B cell (primary cell): ENCODE results near the gene FHIP1B. TPM values are rescaled to one million over a fixed set of nuclear protein-coding genes. Genes with fewer than 3 reads are reported as not detected.

Experiments used
- ATAC-seq: fragments of 200-7000 bp; cut with Tn5 transposase; one replicate; pipeline ENCODE4 v1.10.0; 2021; ENCODE audit warnings: low read depth, mild to moderate bottlenecking, moderate number of reproducible peaks, moderate library complexity
- CTCF ChIA-PET: fragments of 350-600 bp; sonication (Branson Sonifier 250); formaldehyde crosslinking; loops from one replicate; lab custom pipeline; 2021; ENCODE audit warnings: antibody characterized with exemption, inconsistent platforms; lab: Charles Lee
- POLR2A ChIA-PET: fragments of 350-600 bp; sonication (Branson Sonifier 250); formaldehyde crosslinking; loops from one replicate; lab custom pipeline; 2021; ENCODE audit warnings: antibody characterized with exemption; lab: Charles Lee
- DNase-seq: peaks from one replicate; pipeline ENCODE4 v3.0.0; 2013
- H2AFZ ChIP-seq: 2 replicates; pipeline ENCODE4 v1.6.1; 2012; ENCODE audit warnings: mild to moderate bottlenecking, low read depth, low read length; ENCODE audit not compliant: insufficient read depth, poor library complexity, severe bottlenecking
- H3K27ac ChIP-seq, 2 donors: 1 replicate in 1 of 2; 2 replicates in 1 of 2; pipeline ENCODE4 v1.5.1; 2012 to 2013; ENCODE audit warnings: low read length in 2 of 2, mild to moderate bottlenecking in 2 of 2, moderate library complexity in 1 of 2
- H3K27me3 ChIP-seq, 4 experiments: fragments of 200-600 bp in 1 of 4; sonication (generic) in 1 of 4; replicated peaks in 1 of 4; 1 replicate in 2 of 4; 2 replicates in 2 of 4; pipeline versions ENCODE4 v1.6.1 to v1.7.0; 2013 to 2016; ENCODE audit warnings: low read length in 3 of 4, mild to moderate bottlenecking in 2 of 4, mixed read lengths in 1 of 4, moderate library complexity in 1 of 4; ENCODE audit not compliant: insufficient read depth in 4 of 4, control insufficient read depth in 3 of 4; ENCODE audit errors: control extremely low read depth in 1 of 4
- H3K36me3 ChIP-seq, 2 experiments: replicated peaks in 1 of 2; 1 replicate in 1 of 2; 2 replicates in 1 of 2; pipeline versions ENCODE4 v1.6.1 to v1.7.1; 2013; ENCODE audit warnings: low read length in 1 of 2; ENCODE audit not compliant: insufficient read depth in 2 of 2, control insufficient read depth in 1 of 2; ENCODE audit errors: control extremely low read depth in 1 of 2, extremely low read depth in 1 of 2
- H3K4me1 ChIP-seq, 2 donors: fragments of 200-600 bp in 1 of 2; sonication (generic) in 1 of 2; 1 replicate in 1 of 2; 2 replicates in 1 of 2; pipeline versions ENCODE4 v1.5.1 to v1.6.1; 2013 to 2017; ENCODE audit warnings: low read length in 2 of 2; ENCODE audit not compliant: control insufficient read depth in 2 of 2, insufficient read depth in 2 of 2
- H3K4me2 ChIP-seq: replicated peaks from 2 replicates; pipeline ENCODE3; 2012; ENCODE audit warnings: mild to moderate bottlenecking, low read depth, low read length; ENCODE audit not compliant: poor library complexity, severe bottlenecking
- H3K4me3 ChIP-seq, 5 experiments: fragments of 200-600 bp in 1 of 5; sonication (generic) in 1 of 5; 1 replicate in 3 of 5; 2 replicates in 2 of 5; pipeline versions ENCODE4 v1.5.1 to v1.7.0; 2011 to 2016; ENCODE audit warnings: low read length in 4 of 5, mild to moderate bottlenecking in 4 of 5, low read depth in 2 of 5, control low read depth in 1 of 5, moderate library complexity in 1 of 5; ENCODE audit not compliant: insufficient read depth in 1 of 5; ENCODE audit errors: control extremely low read depth in 1 of 5, extremely low read depth in 1 of 5
- H3K79me2 ChIP-seq: fragments of 200-600 bp; sonication (generic); one replicate; pipeline ENCODE4 v1.6.0; 2016; ENCODE audit warnings: low read length; ENCODE audit not compliant: control insufficient read depth, insufficient read depth
- H3K9ac ChIP-seq: fragments of 200-600 bp; sonication (generic); 2 replicates; pipeline ENCODE4 v1.6.1; 2017; ENCODE audit warnings: mild to moderate bottlenecking, low read length, moderate library complexity
- H3K9me3 ChIP-seq, 3 donors: one replicate each; pipeline versions ENCODE4 v1.6.1 to v1.7.1; 2013; ENCODE audit warnings: low read length in 2 of 3; ENCODE audit not compliant: control insufficient read depth in 2 of 3, insufficient read depth in 1 of 3; ENCODE audit errors: control extremely low read depth in 1 of 3
- H4K20me1 ChIP-seq: 2 replicates; pipeline ENCODE4 v1.6.0; 2012; ENCODE audit warnings: mild to moderate bottlenecking, low read length; ENCODE audit not compliant: insufficient read depth, control insufficient read depth, poor library complexity, severe bottlenecking
- H3K27ac Mint-ChIP-seq: one replicate; pipeline ENCODE4 v1.8.0; 2021; ENCODE audit warnings: mixed read lengths
- H3K27me3 Mint-ChIP-seq: one replicate; pipeline ENCODE4 v1.8.0; 2021; ENCODE audit warnings: mixed read lengths
- H3K4me1 Mint-ChIP-seq: one replicate; pipeline ENCODE4 v1.8.0; 2021; ENCODE audit warnings: mixed read lengths
- H3K4me3 Mint-ChIP-seq: one replicate; pipeline ENCODE4 v1.8.0; 2021; ENCODE audit warnings: mixed read lengths
- H3K9me3 Mint-ChIP-seq: one replicate; pipeline ENCODE4 v1.8.0; 2022; ENCODE audit warnings: mixed read lengths; ENCODE audit not compliant: insufficient read depth
- CTCF ChIP-seq: fragments of 200-600 bp; IDR thresholded peaks from one replicate; pipeline ENCODE4 v1.8.0; 2022; ENCODE audit warnings: antibody characterized with exemption, mild to moderate bottlenecking
- EZH2 ChIP-seq: IDR thresholded peaks from 2 replicates; pipeline ENCODE4 v1.6.1; 2012; ENCODE audit warnings: borderline replicate concordance, low read depth, mild to moderate bottlenecking, moderate library complexity, low read length; ENCODE audit not compliant: insufficient read depth, poor library complexity, severe bottlenecking
- WGBS: methylation state at CpG from one replicate; pipeline ENCODE4 v1.1.5; 2013; ENCODE audit warnings: missing lambda C conversion rate; ENCODE audit not compliant: insufficient coverage; 5-methylcytosine and 5-hydroxymethylcytosine counted together
- intact Hi-C: fragments of 100-400 bp; cut with micrococcal nuclease; formaldehyde crosslinking; loops from one replicate; pipeline ENCODE4 v1.10.0; 2022
- polyA plus RNA-seq: library from polyadenylated mRNA; depleted of rRNA; stranded (reverse); fragments of >200 nt; gene quantifications from 2 replicates; pipeline ENCODE4 v1.2.3, GENCODE V29; 2012
- total RNA-seq, 2 donors: library from RNA; stranded (reverse); fragments of 120-200 nt in 1 of 2; gene quantifications; 1 replicate in 1 of 2; 2 replicates in 1 of 2; pipeline versions ENCODE4 v1.2.3 to v1.2.4, GENCODE V29; 2013 to 2022

FHIP1B gene
- total and polyA plus RNA-seq, 2 donors (not counting 1 experiment from before 2014, with no cell fraction given): 37.1 to 44.1 TPM

GRCh38 chr11:6237761-6238302 is 3.4 kb upstream of the FHIP1B start:
- no peak overlapping the region for H3K4me3 ChIP-seq
- H2AFZ ChIP-seq: no peak overlapping the region
- ATAC-seq (no peak), DNase-seq (no peak)
- H3K9ac ChIP-seq: no peak overlapping the region
- H3K9me3 Mint-ChIP-seq: no peaks in the 10 kb centered on the region
- 95% methylated on average over 3 of the region's 5 CpGs for WGBS
- H3K4me3 Mint-ChIP-seq: no peak overlapping the region
- ChIA-PET POLR2A (no interaction called here), CTCF (no interaction called here)
- no peak for TF ChIP-seq CTCF
- TF ChIP-seq EZH2: no peak
- peaks cover 19% of the 10 kb centered on the region for H3K27me3 Mint-ChIP-seq
- peaks cover 0 to 21% (median 3%) of the 10 kb centered on the region in 4 experiments for H3K27me3 ChIP-seq
- H3K79me2 ChIP-seq: peaks cover 16% of the 10 kb centered on the region
- no peak overlapping the region for H3K27ac ChIP-seq
- H4K20me1 ChIP-seq: no peaks in the 10 kb centered on the region
- H3K4me1 Mint-ChIP-seq: peaks cover 21% of the 10 kb centered on the region
- H3K36me3 ChIP-seq: no peaks in the 10 kb centered on the region
- intact Hi-C loops: loop anchor here (5.0 to 10.0 kb wide), 2 partner anchors 1259 to 1633 kb away; partner anchors contain the start of gene TRIM68
- H3K4me2 ChIP-seq: no peak overlapping the region
- peaks cover 7 to 13% of the 10 kb centered on the region in 2 donors for H3K4me1 ChIP-seq
- no peaks in the 10 kb centered on the region for H3K9me3 ChIP-seq
- H3K27ac Mint-ChIP-seq: no peak overlapping the region

- Histone ChIP-seq H2AFZ (no peak overlapping the region), H3K9ac (no peak overlapping the region), H4K20me1 (no peaks in the 10 kb centered on the region), H3K4me2 (no peak overlapping the region), H3K27me3 (peaks cover 0 to 21% (median 3%) of the 10 kb centered on the region in 4 experiments), H3K9me3 (no peaks in the 10 kb centered on the region), H3K27ac (no peak overlapping the region), H3K4me3 (no peak overlapping the region), H3K79me2 (peaks cover 18% of the 10 kb centered on the region), H3K4me1 (peaks cover 7 to 13% of the 10 kb centered on the region in 2 donors), H3K36me3 (no peaks in the 10 kb centered on the region)
- WGBS: 100% methylated on average over 2 of the region's 4 CpGs
- POLR2A ChIA-PET: no interaction called here
- peaks cover 21% of the 10 kb centered on the region for H3K4me1 Mint-ChIP-seq
- CTCF ChIA-PET: no interaction called here
- DNase-seq (no peak), ATAC-seq (no peak)
- no peaks in the 10 kb centered on the region for H3K9me3 Mint-ChIP-seq
- TF ChIP-seq EZH2 (no peak), CTCF (no peak)
- H3K4me3 Mint-ChIP-seq: no peak overlapping the region
- no peak overlapping the region for H3K27ac Mint-ChIP-seq
- peaks cover 15% of the 10 kb centered on the region for H3K27me3 Mint-ChIP-seq
- intact Hi-C loops: loop anchor here (5.0 to 10.0 kb wide), 2 partner anchors 1260 to 1632 kb away; partner anchors contain the start of gene TRIM68
Measured at GRCh38 chr11:6237266-6237665, 2.8 kb upstream of the FHIP1B start.
